Left ventricle myocardium superior (tissue), 1 donor: Measurements from ENCODE around the gene CAMTA2. TPM values are rescaled to one million over a fixed set of nuclear protein-coding genes. Genes with fewer than 3 reads are reported as not detected.
"Not testable (repeated sequence)": the region's sequence is repeated elsewhere in the genome, so short reads cannot be mapped to it uniquely, and the experiment has no call there.

Source experiments
- ATAC-seq: fragments of 200-7000 bp; cut with Tn5 transposase; one replicate; pipeline ENCODE4 v1.9.1; 2020; ENCODE audit warnings: mild to moderate bottlenecking, moderate library complexity
- DNase-seq: peaks from one replicate; pipeline ENCODE4 v3.0.0-alpha.2; 2020
- intact Hi-C: fragments of 100-400 bp; cut with micrococcal nuclease; formaldehyde crosslinking; loops from one replicate; pipeline ENCODE4 v1.11.0; 2022
- long read RNA-seq: library from polyadenylated mRNA; unstranded; transcript quantifications from one replicate; pipeline ENCODE4 v2.0.0, GENCODE V29; 2021
- total RNA-seq: library from RNA; stranded (reverse); fragmentation: NEBNext Ultra II Directional; extraction: Animal tissue kit (Norgen Biotek cat#: 25700); gene quantifications from one replicate; pipeline ENCODE4 v1.2.1, GENCODE V29; 2021
- donor health status: DM: no; HTN: yes; CAD: no; lungs with severe emphysema.

The CAMTA2 gene, protein sequence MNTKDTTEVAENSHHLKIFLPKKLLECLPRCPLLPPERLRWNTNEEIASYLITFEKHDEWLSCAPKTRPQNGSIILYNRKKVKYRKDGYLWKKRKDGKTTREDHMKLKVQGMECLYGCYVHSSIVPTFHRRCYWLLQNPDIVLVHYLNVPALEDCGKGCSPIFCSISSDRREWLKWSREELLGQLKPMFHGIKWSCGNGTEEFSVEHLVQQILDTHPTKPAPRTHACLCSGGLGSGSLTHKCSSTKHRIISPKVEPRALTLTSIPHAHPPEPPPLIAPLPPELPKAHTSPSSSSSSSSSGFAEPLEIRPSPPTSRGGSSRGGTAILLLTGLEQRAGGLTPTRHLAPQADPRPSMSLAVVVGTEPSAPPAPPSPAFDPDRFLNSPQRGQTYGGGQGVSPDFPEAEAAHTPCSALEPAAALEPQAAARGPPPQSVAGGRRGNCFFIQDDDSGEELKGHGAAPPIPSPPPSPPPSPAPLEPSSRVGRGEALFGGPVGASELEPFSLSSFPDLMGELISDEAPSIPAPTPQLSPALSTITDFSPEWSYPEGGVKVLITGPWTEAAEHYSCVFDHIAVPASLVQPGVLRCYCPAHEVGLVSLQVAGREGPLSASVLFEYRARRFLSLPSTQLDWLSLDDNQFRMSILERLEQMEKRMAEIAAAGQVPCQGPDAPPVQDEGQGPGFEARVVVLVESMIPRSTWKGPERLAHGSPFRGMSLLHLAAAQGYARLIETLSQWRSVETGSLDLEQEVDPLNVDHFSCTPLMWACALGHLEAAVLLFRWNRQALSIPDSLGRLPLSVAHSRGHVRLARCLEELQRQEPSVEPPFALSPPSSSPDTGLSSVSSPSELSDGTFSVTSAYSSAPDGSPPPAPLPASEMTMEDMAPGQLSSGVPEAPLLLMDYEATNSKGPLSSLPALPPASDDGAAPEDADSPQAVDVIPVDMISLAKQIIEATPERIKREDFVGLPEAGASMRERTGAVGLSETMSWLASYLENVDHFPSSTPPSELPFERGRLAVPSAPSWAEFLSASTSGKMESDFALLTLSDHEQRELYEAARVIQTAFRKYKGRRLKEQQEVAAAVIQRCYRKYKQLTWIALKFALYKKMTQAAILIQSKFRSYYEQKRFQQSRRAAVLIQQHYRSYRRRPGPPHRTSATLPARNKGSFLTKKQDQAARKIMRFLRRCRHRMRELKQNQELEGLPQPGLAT
- total RNA-seq = 35.9 TPM
- long read RNA-seq, partial matches to known transcripts = 5 of 18 reads
- long read RNA-seq, other reads (novel, unspliced or antisense) = 12 of 18 reads

DNA sequence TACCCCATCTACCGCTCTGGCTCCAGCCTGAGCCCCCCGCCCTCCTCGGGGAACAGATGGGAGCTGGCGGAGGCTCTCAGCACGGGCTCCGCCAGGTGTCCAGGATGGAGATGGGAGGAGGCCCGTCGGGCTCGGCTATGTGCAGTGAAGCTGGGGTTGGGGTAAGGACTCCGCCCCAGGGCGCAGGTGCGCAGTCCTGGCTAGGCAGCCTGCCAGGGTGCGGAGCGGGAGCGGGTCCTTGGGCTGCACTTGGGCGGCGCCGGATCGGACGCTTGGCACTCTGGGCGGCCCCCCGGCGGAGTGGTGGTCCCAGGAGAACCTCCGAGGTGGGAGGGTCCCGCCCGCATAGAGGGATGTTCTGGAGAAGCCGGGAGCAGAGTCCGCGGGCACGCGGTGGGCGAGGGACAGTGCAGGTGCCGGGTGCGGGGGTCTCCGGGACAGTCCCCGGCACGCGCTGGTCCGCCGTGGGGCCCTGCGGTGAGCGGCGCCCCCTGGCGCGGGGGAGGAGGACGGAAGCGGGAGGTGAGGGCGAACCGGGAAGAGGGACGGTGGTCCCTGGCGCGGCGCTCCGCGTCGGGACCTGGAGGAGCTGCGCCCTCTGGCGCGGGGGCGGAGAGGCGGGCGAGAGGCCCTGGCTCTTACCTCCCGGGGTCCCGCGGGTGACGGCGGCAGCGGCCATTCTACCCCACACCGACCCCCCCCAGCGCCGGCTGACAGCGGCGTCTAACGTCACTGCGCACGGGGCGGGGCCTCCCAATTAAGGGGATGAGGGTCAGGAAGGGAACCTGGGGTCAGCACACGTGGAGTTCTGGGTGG, at the start of gene CAMTA2:
Gene CAMTA2 (minus strand): TSS at position 725 of the 816 bp plus-strand sequence. CDS start 1,453 bp downstream, outside the sequence.
- DNase-seq (peak; percentile 96), ATAC-seq (peak; percentile 96)
- intact Hi-C loops = no loop called here

DNA sequence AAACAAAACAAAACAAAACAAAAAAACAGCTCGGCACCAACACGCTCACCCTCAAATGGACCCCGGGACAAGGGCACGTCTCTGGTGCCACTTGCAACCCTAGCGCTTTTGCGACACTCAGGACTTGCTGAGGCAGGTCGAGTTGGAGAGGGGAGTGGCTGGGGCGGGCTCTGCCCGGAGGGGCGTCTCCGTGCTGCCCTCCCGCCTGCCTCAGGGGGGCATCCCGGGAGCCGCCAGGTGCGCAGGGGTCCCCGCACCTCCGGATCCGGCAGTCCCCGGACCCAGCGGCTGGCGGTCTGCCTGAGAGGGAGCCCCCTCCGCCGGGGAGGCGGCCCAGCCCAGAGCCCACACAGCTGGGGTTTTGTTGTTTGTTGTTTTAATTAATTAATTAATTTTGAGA, 47.8 kb upstream of the CAMTA2 start, which contains the start of gene SLC52A1:
Gene SLC52A1 (minus strand): TSS at position 112 of the 400 bp plus-strand sequence. CDS start 820 bp downstream, outside the sequence.
- ATAC-seq = no peak
- DNase-seq = no peak
- intact Hi-C loops = no loop called here

DNA sequence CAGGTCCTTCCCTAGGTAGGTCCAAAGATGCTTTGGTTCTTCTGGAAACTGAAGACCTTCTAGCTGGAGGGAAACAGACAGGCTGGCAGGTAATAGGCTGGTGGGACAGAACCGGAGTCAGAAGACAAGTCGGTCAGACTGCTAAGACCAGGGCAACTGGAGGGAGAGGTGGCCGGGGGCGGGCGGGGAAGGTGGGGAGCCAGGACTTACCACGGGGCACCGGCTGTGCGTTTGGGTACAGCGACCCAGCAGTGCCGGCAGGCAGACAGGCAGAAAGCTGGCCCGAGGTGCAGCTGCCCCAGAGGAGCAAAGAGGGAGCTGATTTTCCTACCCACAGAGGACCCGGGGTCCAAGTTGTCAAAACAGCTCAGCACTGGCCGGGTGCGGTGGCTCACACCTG, 47.2 kb upstream of the CAMTA2 start:
- DNase-seq = no peak

DNA sequence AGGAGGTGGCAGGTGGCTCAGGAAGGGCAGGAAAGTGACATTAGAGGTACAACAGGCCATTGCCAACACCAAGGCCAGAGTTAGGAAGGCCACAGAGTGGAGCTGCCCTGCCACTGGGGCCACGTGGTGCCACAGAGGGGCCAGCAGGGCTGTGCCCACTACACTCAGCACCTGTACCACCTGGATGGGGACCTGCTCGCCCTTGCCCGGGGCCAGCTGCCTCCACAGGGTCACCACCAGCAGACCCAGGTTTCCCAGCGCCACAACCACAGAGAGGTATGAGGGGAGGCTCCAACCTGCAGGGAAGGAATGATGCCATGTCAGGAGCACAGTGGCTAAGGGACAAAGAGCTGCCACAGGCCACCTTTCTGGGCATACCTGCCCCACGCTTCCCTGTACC, 46.6 kb upstream of the CAMTA2 start:
- ATAC-seq = no peak
- intact Hi-C loops = no loop called here
- no peak for DNase-seq

More for the DNA sequence above, 47.2 kb upstream of the CAMTA2 start:
- intact Hi-C loops = no loop called here
- ATAC-seq = no peak

DNA sequence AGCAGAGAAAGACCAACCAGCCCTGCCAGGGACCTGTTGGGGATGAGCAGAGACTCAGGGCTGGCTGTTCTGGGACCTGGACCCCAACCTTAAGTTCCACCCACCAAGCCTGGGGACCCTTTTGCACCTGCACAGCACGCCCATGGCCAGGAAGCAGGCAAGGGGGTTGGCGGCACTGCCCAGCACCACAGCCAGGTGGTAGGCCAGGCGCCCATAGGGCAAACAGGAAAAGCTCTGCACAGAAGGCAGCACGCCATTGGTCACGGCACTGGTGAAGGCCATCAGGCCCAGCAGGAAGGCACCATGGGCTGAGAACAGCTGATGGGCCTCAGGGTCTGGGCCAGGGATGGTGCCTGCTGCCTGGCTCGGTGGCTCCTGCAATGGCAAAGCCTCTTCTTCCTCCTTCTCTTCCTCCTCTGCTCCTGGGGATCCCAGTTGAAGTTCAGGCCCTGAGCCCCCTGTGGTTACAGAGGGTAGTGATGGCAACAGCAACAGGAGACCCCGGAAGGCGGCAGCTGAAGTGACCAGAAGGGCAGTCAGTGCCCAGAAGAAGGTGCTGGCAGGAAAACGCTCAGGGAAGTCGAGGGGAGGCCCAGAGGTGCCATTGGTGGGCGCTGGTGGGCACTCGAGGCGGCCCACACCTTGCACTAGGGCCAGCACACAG, 46.0 kb upstream of the CAMTA2 start:
- ATAC-seq (no peak), DNase-seq (no peak)
- intact Hi-C loops = no loop called here

DNA sequence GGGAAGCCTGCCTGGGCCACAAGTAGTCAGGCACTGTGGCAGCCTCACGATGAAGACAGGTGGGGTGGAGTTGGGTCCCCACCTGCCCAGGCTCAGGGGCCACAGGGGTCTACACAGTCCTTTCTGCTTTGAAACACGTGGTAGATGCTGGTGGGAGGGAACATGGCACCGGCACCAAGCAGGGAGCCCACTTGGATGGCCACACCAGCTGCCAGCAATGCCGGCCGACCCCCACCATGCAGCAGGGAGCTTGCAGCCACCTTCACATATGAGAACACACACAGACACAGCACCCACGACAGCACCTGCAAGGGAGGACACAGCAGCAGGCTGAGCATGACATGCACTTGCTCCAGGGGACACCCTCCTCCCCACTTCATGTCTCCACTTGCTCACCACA, 45.4 kb upstream of the CAMTA2 start:
- intact Hi-C loops = no loop called here
- DNase-seq = no peak
- no peak for ATAC-seq

DNA sequence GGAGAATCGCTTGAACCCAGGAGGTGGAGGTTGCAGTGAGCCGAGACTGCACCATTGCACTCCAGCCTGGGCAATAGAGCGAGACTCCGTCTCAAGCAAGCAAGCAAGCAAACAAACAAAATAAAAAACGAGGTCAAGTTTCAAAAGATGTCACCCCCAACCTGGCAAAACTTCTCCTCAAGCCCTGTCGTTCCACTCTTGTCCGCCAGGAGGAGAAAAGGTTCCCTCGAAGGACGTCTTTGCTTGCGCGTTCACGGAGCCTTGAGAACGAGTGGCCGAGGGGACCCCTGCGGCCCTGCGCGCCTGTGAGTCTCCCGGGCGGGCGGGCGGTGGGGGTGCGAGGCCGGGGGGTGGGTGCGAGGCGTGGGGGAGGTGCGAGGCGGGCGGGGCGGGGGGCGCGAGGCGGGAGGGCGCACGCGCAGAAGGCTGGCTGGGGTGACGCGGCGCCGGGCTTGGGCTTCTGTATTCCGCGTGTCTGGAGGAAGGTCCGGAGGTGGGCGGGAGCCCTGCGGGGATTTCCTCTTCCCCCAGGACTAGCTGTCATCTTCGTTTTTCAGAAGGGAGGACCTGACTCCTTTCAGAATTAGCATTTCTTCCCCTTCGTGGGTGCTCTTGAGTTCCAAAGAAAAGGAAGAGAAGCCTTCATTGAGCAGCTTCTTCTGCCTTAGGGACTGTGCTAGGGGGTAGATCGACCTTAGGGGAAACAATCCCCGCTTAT, 44.0 kb upstream of the CAMTA2 start:
- ATAC-seq (peak; percentile 79), DNase-seq (peak; percentile 88)
- intact Hi-C loops = no loop called here

DNA sequence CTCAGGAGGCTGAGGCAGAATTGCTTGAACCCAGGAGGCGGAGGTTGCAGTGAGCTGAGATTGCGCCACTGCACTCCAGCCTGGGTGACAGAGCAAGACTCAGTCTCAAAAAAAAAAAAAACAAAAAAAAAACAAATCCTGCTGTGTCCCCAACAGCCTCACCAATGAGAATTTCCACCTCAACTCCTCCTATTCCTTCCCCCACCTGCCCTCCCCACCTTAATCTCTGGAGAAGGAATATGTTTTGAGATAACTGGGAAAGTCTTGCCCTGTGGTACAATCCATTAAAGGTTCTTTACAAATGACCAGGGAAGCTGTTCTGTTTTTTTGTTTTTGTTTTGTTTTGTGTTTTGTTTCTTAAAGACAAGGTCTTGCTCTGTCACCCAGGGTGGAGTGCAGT, 42.7 kb upstream of the CAMTA2 start:
- DNase-seq, ATAC-seq, intact Hi-C loops: not testable (repeated sequence)

DNA sequence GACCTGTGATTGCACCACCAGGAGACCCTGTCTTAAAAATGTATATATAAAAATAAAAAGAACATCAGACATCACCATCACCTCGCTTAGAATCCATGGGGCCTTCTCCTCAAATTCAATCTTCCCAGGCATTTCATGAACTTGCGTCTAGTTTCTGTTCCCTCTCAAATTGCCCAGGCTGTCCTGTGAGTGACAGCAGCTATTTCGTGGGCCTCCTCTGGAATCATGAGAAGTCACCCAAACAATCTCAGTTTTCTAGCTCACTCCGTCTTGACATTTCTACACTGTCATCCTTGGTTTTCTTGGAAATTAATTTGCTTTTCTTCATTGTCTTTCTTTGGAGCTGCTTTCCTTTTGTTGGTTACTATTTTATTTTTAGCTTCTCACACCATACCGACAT, 40.4 kb upstream of the CAMTA2 start:
- no peak for ATAC-seq
- intact Hi-C loops = no loop called here
- no peak for DNase-seq

DNA sequence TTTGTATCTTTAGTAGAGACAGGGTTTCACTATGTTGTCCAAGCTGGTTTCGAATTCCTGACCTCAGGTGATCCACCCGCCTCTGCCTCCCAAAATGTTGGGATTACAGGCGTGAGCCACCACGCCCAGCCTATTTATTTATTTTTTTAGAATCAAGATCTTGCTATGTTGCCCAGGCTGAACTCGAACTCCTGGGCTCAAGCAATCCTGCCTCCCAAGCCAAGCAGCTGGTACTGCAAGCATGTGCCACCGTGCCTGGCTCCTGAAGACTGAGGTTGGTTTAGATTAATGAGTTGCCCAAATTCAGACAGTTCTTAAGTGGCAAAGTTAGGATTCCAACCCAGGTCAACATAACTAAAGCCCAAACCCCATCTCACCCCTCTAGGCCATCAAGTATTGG, 39.8 kb upstream of the CAMTA2 start:
- no peak for DNase-seq
- intact Hi-C loops = no loop called here

DNA sequence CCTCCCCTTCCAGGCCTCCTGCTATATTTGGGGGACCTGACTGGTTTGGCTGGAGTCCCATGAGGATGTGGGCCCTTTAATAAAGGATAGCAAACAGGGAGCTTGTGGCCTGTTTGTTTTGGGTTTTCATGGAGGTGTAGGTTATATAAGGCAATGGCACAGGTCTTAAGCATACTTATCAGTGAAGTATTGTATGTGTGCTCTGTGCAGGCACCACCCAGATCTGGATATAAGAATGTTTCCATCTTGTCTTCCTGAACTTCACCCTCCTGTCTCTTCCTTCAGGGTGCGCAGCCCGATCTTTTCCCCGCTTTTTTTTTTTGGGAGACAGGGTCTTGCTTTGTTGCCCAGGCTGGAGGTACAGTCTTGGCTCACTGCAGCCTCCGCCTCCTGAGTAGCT, 37.1 kb upstream of the CAMTA2 start:
- DNase-seq (no peak), ATAC-seq (no peak)
- intact Hi-C loops = no loop called here

More for the DNA sequence above, 39.8 kb upstream of the CAMTA2 start:
- ATAC-seq = no peak

DNA sequence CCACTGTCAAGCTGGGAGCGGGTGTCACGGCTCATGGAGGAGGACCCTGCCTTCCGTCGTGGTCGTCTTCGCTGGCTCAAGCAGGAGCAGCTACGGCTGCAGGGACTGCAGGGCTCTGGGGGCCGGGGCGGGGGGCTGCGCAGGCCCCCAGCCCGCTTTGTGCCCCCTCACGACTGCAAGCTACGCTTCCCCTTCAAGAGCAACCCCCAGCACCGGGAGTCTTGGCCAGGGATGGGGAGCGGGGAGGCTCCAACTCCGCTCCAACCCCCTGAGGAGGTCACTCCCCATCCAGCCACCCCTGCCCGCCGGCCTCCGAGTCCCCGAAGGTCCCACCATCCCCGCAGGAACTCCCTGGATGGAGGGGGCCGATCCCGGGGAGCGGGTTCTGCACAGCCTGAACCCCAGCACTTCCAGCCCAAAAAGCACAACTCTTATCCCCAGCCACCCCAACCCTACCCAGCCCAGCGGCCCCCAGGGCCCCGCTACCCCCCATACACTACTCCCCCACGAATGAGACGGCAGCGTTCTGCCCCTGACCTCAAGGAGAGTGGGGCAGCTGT, 36.2 kb upstream of the CAMTA2 start:
- ATAC-seq = no peak
- intact Hi-C loops = no loop called here
- DNase-seq = no peak

DNA sequence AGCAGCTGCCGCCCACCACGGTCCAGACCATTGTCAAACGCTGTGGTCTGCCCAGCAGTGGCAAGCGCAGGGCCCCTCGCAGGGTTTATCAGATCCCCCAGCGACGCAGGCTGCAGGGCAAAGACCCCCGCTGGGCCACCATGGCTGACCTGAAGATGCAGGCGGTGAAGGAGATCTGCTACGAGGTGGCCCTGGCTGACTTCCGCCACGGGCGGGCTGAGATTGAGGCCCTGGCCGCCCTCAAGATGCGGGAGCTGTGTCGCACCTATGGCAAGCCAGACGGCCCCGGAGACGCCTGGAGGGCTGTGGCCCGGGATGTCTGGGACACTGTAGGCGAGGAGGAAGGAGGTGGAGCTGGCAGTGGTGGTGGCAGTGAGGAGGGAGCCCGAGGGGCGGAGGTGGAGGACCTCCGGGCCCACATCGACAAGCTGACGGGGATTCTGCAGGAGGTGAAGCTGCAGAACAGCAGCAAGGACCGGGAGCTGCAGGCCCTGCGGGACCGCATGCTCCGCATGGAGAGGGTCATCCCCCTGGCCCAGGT, 34.8 kb upstream of the CAMTA2 start:
- ATAC-seq (no peak), DNase-seq (no peak)
- intact Hi-C loops = no loop called here

DNA sequence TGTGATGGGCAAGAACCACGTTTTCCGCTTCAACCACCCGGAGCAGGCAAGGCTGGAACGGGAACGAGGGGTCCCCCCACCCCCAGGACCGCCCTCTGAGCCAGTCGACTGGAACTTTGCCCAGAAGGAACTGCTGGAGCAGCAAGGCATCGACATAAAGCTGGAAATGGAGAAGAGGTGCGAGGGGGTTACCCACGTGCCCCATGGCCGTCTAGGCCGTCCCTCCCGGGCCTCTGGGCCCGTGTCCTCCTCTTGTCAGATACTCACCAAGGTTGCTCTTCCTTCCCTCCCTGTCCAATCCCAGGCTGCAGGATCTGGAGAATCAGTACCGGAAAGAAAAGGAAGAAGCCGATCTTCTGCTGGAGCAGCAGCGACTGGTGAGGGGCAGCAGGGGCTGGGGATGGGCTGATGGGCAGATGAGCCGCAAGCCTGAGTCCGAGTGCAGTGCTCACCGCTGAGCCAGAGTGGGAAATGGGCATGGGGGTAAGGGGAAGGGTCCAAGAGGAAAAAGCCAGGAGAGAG, 33.1 kb upstream of the CAMTA2 start:
- ATAC-seq (no peak), DNase-seq (no peak)
- intact Hi-C loops = no loop called here

DNA sequence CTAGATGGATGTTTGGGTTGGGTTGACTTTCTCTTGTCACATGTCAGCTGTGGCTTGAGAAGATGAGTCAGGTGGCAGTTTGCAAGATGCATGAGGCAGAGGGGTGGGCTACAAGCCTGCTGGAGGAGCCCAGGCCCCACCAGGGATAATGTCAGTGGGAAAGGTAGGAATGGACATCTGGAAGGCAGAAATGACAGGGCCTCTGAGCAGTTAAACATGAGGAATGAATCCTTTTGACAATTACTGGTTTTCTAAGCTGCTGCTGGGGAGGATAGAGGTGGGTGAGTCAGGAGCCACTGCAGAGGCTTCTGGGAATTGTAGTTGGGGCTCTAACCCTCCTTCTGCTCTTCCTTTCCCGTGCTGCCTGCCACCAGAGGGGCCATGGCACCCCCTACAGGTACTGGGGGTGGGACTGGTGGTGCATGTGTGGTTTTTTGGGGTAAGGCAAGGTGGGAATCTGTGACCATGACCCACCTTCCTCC, 32.0 kb upstream of the CAMTA2 start:
- intact Hi-C loops = no loop called here
- DNase-seq = no peak
- no peak for ATAC-seq

DNA sequence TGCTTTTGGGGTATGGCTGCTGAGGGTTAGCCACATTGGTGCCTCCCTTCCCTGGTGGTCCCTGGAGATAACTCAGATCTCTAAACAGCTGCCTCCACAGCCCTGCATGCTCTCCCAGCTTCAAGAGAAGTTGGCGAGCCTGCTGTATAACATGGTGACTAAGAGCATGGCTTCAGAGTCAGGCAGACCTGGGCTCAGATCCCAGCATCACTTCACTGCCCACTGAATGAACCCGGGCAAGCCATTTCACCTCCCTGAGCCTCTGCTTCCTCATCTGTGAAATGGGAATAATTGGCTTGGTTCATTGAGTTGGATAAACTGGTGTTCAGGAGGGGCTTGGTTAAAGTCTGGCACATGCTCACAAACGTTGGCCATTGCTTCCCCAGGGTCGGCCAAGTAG, 26.9 kb upstream of the CAMTA2 start:
- no peak for DNase-seq
- intact Hi-C loops = no loop called here
- no peak for ATAC-seq
